Testis (tissue), 2 donors: Measurements from ENCODE around the gene AP2A2.

ENCODE experiments used
- CTCF ChIP-seq, 3 experiments: fragments of 450-650 bp in 2 of 3; fragments of 200-600 bp in 1 of 3; sonication (generic) in 1 of 3; IDR thresholded peaks; one replicate each; pipeline ENCODE4 v1.5.1; 2016 to 2019; ENCODE audit warnings: antibody characterized with exemption in 3 of 3, mild to moderate bottlenecking in 2 of 3, moderate library complexity in 1 of 3
- POLR2A ChIP-seq: fragments of 450-650 bp; IDR thresholded peaks from one replicate; pipeline ENCODE4 v1.6.1; 2017; ENCODE audit warnings: antibody characterized with exemption, mild to moderate bottlenecking, moderate library complexity

GRCh38 chr11:882596-882995 is 43.1 kb upstream of the AP2A2 start:
- TF ChIP-seq CTCF (IDR thresholded peaks at IDR 0.05) (no peak), POLR2A (no peak)
